SH-SY5Y (cell line): Measurements from ENCODE around the gene ADAMTS4.

Experiments
- GATA2 ChIP-seq: IDR thresholded peaks from 2 replicates; pipeline ENCODE4 v1.6.1; 2011; ENCODE audit warnings: mild to moderate bottlenecking, low read depth, low read length
- GATA3 ChIP-seq: IDR thresholded peaks from 2 replicates; pipeline ENCODE4 v1.6.1; 2011; ENCODE audit warnings: low read depth, mild to moderate bottlenecking, low read length, moderate library complexity

- TF ChIP-seq GATA3 (no peak), GATA2 (no peak)
Observed at GRCh38 chr1:161165742-161166668, 32.8 kb downstream of the ADAMTS4 start, which contains the start of gene PPOX.
